HS-27A (cell line): ENCODE measurements around the gene TP53TG3F.
"Not testable (repeated sequence)": the region's sequence is repeated elsewhere in the genome, so short reads cannot be mapped to it uniquely, and the experiment has no call there.

Source experiments
- DNase-seq: peaks from one replicate; pipeline ENCODE4 v3.0.0-alpha.2; 2012; ENCODE audit warnings: low read depth, missing footprints

TP53TG3F gene

GRCh38 chr16:33459312-33459711 lies at the start of gene TP53TG3F:
TSS of gene TP53TG3F (plus strand) at chr16:33459612. CDS start at chr16:33459680, 68 bp downstream.
- DNase-seq: not testable (repeated sequence)

DNA sequence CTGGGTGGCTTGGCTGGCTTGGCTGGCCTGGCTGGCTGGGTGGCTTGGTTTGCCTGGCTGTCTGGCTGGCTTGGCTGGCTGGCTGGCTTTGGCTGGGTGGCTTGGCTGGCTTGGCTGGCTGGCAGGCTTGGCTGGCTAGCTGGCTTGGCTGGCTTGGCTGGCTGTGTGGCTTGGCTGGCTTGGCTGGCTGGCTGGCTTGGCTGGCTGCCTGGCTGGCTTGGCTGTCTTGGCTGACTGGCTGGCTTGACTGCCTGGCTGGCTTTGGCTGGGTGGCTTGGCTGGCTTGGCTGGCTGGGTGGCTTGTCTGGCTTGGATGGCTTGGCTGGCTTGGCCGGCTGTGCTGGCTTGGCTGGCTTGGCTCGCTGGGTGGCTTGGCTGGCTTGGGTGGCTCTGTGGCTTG lies 32.2 kb downstream of the TP53TG3F start:
- DNase-seq: not testable (repeated sequence)

DNA sequence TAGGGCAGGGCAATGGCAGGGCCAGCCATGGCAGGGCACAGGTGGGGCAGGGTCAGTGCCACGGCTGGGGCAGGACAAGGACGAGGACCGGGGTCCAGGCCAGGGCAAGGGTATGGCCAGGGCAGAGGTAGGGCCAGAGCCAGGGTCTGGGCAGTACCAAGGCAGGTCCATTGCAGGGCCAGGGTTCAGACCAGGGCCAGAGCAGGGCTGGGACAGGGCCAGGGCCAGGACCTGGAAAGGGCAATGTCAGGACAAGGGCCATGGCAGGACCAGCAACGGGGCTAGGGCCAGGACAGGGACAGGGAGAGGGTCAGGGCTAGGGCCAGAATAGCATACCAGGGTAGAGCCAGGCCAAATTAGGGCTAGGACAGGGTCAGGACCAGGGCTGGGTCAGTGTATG lies 47.8 kb downstream of the TP53TG3F start:
- DNase-seq: not testable (repeated sequence)

DNA sequence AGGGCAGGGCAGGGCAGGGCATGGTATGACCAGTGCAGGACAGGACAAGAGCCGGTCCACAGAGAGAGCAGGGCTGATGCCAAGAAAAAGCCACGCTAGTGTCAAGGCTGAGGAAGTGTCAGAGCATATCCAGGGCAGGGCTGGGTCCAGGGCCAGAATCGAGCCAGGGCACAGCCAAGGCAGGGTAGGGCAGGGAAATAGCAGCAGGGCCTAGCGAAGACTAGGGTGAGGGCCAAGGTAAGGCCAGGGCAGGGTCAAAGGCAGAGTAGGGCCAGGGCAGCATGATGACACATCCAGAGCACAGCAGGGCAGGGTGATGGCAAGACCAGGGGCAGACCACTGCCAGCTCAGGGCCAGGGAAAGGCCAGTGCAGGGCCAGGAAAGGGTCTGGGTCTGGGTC lies 49.7 kb downstream of the TP53TG3F start:
- not testable (repeated sequence) for DNase-seq

DNA sequence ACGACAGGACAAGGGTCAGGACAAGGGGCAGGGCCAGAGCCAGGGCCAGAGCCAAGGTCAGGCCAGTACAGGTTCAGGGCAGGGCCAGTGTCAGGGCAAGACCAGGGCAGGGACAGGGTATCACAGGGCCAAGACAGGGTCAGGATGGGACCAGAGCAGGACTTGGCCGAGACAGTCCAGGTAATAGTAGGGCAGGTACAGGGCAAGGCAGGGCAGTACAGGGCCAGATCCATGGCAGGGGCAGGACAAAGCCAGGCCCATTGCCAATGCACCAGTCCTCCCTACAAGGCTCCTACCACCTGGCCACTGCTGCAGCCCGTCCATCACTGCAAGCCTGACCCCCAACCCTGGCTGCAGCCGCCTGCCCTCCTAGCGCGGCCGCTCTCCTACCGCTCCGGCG lies 50.5 kb downstream of the TP53TG3F start:
- DNase-seq: not testable (repeated sequence)
